ENCODE data around the gene PRKAA1.

GRCh38 chr5:40716000-40716399 is 82.2 kb downstream of the PRKAA1 start:
- peak; percentile 40 for TF ChIP-seq CTCF (IDR thresholded peaks at IDR 0.05; ENCODE audit: borderline replicate concordance, extremely low read depth, low read length, poor library complexity, severe bottlenecking)
- no peak for TF ChIP-seq EZH2 (IDR thresholded peaks at IDR 0.05; ENCODE audit: borderline replicate concordance, low read depth, low read length, severe bottlenecking)
